Right ventricle myocardium inferior (tissue), 1 donor: ENCODE data around the gene PSAT1. TPM values are rescaled to one million over a fixed set of nuclear protein-coding genes. Genes with fewer than 3 reads are reported as not detected.

ENCODE experiments used
- ATAC-seq: fragments of 200-7000 bp; cut with Tn5 transposase; one replicate; pipeline ENCODE4 v1.9.1; 2020; ENCODE audit warnings: mild to moderate bottlenecking, moderate library complexity
- DNase-seq: peaks from one replicate; pipeline ENCODE4 v3.0.0; 2021; ENCODE audit errors: missing footprints
- intact Hi-C: fragments of 100-400 bp; cut with DNase I; formaldehyde crosslinking; loops from one replicate; pipeline ENCODE4 v1.11.0; 2022
- total RNA-seq: library from RNA; stranded (reverse); fragmentation: NEBNext Ultra II Directional; extraction: Animal tissue kit (Norgen Biotek cat#: 25700); gene quantifications from one replicate; pipeline ENCODE4 v1.2.1, GENCODE V29; 2021
- donor health status: DM: no; HTN: yes; CAD: no; lungs with severe emphysema.

PSAT1 gene
- total RNA-seq, 1 donor from 2014 or later, result 1.4 TPM

- ATAC-seq, result no peak
- intact Hi-C loops, result no loop called here
- no peak for DNase-seq
These were observed 15.1 kb downstream of the PSAT1 start for GRCh38 chr9:78311886-78312524.

GRCh38 chr9:78314550-78314949 lies 17.6 kb downstream of the PSAT1 start:
- intact Hi-C loops, result no loop called here
- ATAC-seq (no peak), DNase-seq (no peak)

- DNase-seq (no peak), ATAC-seq (no peak)
- intact Hi-C loops, result no loop called here
These were observed 18.3 kb downstream of the PSAT1 start for GRCh38 chr9:78314953-78315870.

- ATAC-seq (no peak), DNase-seq (no peak)
- intact Hi-C loops, result no loop called here
These were observed 19.4 kb downstream of the PSAT1 start for GRCh38 chr9:78316166-78316892.

- intact Hi-C loops, result no loop called here
- DNase-seq (no peak), ATAC-seq (no peak)
These were observed 22.5 kb downstream of the PSAT1 start for GRCh38 chr9:78319197-78320029.

GRCh38 chr9:78320030-78320693 lies 23.2 kb downstream of the PSAT1 start:
- intact Hi-C loops, result no loop called here
- no peak for DNase-seq
- ATAC-seq, result no peak

- peak; percentile 64 for ATAC-seq
- intact Hi-C loops, result no loop called here
- no peak for DNase-seq
These were observed 24.1 kb downstream of the PSAT1 start for GRCh38 chr9:78320875-78321496.

GRCh38 chr9:78321505-78321904 lies 24.6 kb downstream of the PSAT1 start:
- DNase-seq (no peak), ATAC-seq (no peak)
- intact Hi-C loops, result no loop called here

GRCh38 chr9:78324068-78324650 lies 27.2 kb downstream of the PSAT1 start:
- intact Hi-C loops, result no loop called here
- ATAC-seq, result no peak
- DNase-seq, result no peak

GRCh38 chr9:78324682-78325081 lies 27.8 kb downstream of the PSAT1 start:
- intact Hi-C loops, result no loop called here
- no peak for ATAC-seq
- DNase-seq, result no peak

GRCh38 chr9:78325343-78325742 lies 28.4 kb downstream of the PSAT1 start:
- intact Hi-C loops, result no loop called here
- DNase-seq, result no peak
- ATAC-seq, result peak; percentile 77

- ATAC-seq, result no peak
- intact Hi-C loops, result no loop called here
- DNase-seq, result no peak
These were observed 29.0 kb downstream of the PSAT1 start for GRCh38 chr9:78325846-78326360.

GRCh38 chr9:78326564-78326963 lies 29.6 kb downstream of the PSAT1 start:
- DNase-seq, result no peak
- ATAC-seq, result no peak
- intact Hi-C loops, result no loop called here

GRCh38 chr9:78332381-78332780 lies 35.5 kb downstream of the PSAT1 start:
- no peak for ATAC-seq
- intact Hi-C loops, result no loop called here
- DNase-seq, result no peak

GRCh38 chr9:78348848-78349247 lies 51.9 kb downstream of the PSAT1 start:
- no peak for ATAC-seq
- no peak for DNase-seq

GRCh38 chr9:78351816-78352215 lies 54.9 kb downstream of the PSAT1 start:
- intact Hi-C loops, result no loop called here
- no peak for DNase-seq
- ATAC-seq, result no peak

More at GRCh38 chr9:78348848-78349247, 51.9 kb downstream of the PSAT1 start:
- intact Hi-C loops, result no loop called here

GRCh38 chr9:78354324-78354973 lies 57.5 kb downstream of the PSAT1 start:
- intact Hi-C loops, result no loop called here
- no peak for DNase-seq
- ATAC-seq, result no peak
